Measurements from ENCODE around the gene PKIB. TPM values are rescaled to one million over a fixed set of nuclear protein-coding genes. Genes with fewer than 3 reads are reported as not detected.

Gene PKIB
- total and polyA plus RNA-seq, 10 of the 15 experiments (the other 5 are each of a cell fraction or from before 2014, with no cell fraction given): 0.20 to 1.8 (median 0.87) TPM

GRCh38 chr6:122719176-122719575 is 109.0 kb downstream of the PKIB start:
- Histone ChIP-seq H3K27ac (ENCODE audit: control insufficient read depth, insufficient read depth) (no peak overlapping the region), H3K4me2 (ENCODE audit: control insufficient read depth, insufficient read depth) (no peak overlapping the region), H3K4me3 (no peak overlapping the region), H3K9ac (ENCODE audit: control insufficient read depth, insufficient read depth, low read length) (no peak overlapping the region), H3K79me2 (ENCODE audit: control insufficient read depth, insufficient read depth, low read length) (no peaks in the 10 kb centered on the region), H4K20me1 (ENCODE audit: control insufficient read depth, insufficient read depth) (no peaks in the 10 kb centered on the region), H3K9me3 (replicated peaks; ENCODE audit: control insufficient read depth, insufficient read depth, low read length) (no peaks in the 10 kb centered on the region), H3K36me3 (ENCODE audit: control insufficient read depth in 2 of 2, insufficient read depth in 2 of 2, low read length in 1 of 2) (no peaks in the 10 kb centered on the region), H2AFZ (ENCODE audit: control insufficient read depth, low read depth, low read length) (no peak overlapping the region), H3K27me3 (replicated peaks in 1 of 2; ENCODE audit: control insufficient read depth in 2 of 2, insufficient read depth in 2 of 2, low read length in 1 of 2) (no peaks in the 10 kb centered on the region), H3K4me1 (ENCODE audit: control insufficient read depth, insufficient read depth, low read length) (no peaks in the 10 kb centered on the region)
- POLR2A ChIA-PET: no interaction called here
- no peak for FAIRE-seq
- RAD21 ChIA-PET (ENCODE audit: unreplicated experiment): no interaction called here
- in situ Hi-C loops (cut with MboI): no loop called here
- no TSS peak for BruUV-seq (replicated peaks)
- TF ChIP-seq SMARCA5 (IDR thresholded peaks at IDR 0.05): no peak
- TF ChIP-seq PAX5 (IDR thresholded peaks at IDR 0.05; ENCODE audit: borderline replicate concordance, low read depth, low read length): no peak
- no peak for TF ChIP-seq MEF2A (IDR thresholded peaks at IDR 0.05; ENCODE audit: insufficient read depth, low read depth, low read length)
- TF ChIP-seq, protein P1, sequence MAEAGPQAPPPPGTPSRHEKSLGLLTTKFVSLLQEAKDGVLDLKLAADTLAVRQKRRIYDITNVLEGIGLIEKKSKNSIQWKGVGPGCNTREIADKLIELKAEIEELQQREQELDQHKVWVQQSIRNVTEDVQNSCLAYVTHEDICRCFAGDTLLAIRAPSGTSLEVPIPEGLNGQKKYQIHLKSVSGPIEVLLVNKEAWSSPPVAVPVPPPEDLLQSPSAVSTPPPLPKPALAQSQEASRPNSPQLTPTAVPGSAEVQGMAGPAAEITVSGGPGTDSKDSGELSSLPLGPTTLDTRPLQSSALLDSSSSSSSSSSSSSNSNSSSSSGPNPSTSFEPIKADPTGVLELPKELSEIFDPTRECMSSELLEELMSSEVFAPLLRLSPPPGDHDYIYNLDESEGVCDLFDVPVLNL (IDR thresholded peaks at IDR 0.05; ENCODE audit: low read depth, low read length): no peak
- no peak for TF ChIP-seq ZNF207 (IDR thresholded peaks at IDR 0.05; ENCODE audit: borderline replicate concordance)
- no peak for TF ChIP-seq SUPT20H (IDR thresholded peaks at IDR 0.05; ENCODE audit: borderline replicate concordance, control insufficient read depth, low read depth, low read length)
- TF ChIP-seq MYC (IDR thresholded peaks at IDR 0.05; ENCODE audit: insufficient read depth, insufficient read length, insufficient replicate concordance, low read length, severe bottlenecking): no peak
- ATAC-seq: no peak
- intact Hi-C loops (cut with micrococcal nuclease; ENCODE audit: unreplicated experiment): loop anchor here (10.0 kb wide), 1 partner anchor 244 kb away; the partner anchor contains the start of gene SERINC1
- DNase-seq (ENCODE audit: low read depth, low spot score): no peak
- SMC1A ChIA-PET (ENCODE audit: uncharacterized antibody, unreplicated experiment): interaction anchor here (1.9 to 18.7 kb wide), 2 partner anchors 8 to 108 kb away, joined by 5 to 215 read pairs; partner anchors contain the start of gene PKIB
- CTCF ChIA-PET: interaction anchor here (0.8 to 1.5 kb wide), 2 partner anchors 9 to 227 kb away, joined by 3 to 6 read pairs; no protein-coding TSS in a partner anchor

Measured in GM12878 (cell line).